GM18870 (cell line): ENCODE data around the gene CSNK2A2.

Experiments used
- ATAC-seq: cut with Tn5 transposase; IDR thresholded peaks from one replicate; pipeline ENCODE4 v1.9.1; 2021; ENCODE audit warnings: moderate library complexity; ENCODE audit not compliant: unreplicated experiment

CSNK2A2 gene

GRCh38 chr16:58198022-58198683 lies at the start of gene CSNK2A2:
TSS of gene CSNK2A2 (minus strand) at chr16:58198106. CDS start at chr16:58197736, 370 bp downstream.
- ATAC-seq: no peak

GRCh38 chr16:58243528-58244004 lies 45.7 kb upstream of the CSNK2A2 start:
- peak; percentile 98 for ATAC-seq

GRCh38 chr16:58236831-58237230 lies 38.9 kb upstream of the CSNK2A2 start:
- ATAC-seq: no peak

GRCh38 chr16:58236231-58236690 lies 38.4 kb upstream of the CSNK2A2 start:
- peak; percentile 94 for ATAC-seq

GRCh38 chr16:58235663-58236062 lies 37.8 kb upstream of the CSNK2A2 start:
- no peak for ATAC-seq

- no peak for ATAC-seq
Measured at GRCh38 chr16:58234831-58235595, 37.1 kb upstream of the CSNK2A2 start.

GRCh38 chr16:58230259-58230658 lies 32.4 kb upstream of the CSNK2A2 start:
- no peak for ATAC-seq

- ATAC-seq: no peak
Measured at GRCh38 chr16:58226790-58227189, 28.9 kb upstream of the CSNK2A2 start.

- ATAC-seq: no peak
Measured at GRCh38 chr16:58225965-58226602, 28.2 kb upstream of the CSNK2A2 start.

- ATAC-seq: no peak
Measured at GRCh38 chr16:58222532-58223316, 24.8 kb upstream of the CSNK2A2 start.

- ATAC-seq: no peak
Measured at GRCh38 chr16:58219432-58219831, 21.5 kb upstream of the CSNK2A2 start.

GRCh38 chr16:58218786-58219185 lies 20.9 kb upstream of the CSNK2A2 start:
- ATAC-seq: no peak

- no peak for ATAC-seq
Measured at GRCh38 chr16:58217311-58217925, 19.5 kb upstream of the CSNK2A2 start.

- no peak for ATAC-seq
Measured at GRCh38 chr16:58212824-58213655, 15.1 kb upstream of the CSNK2A2 start.

- no peak for ATAC-seq
Measured at GRCh38 chr16:58211846-58212245, 13.9 kb upstream of the CSNK2A2 start.

GRCh38 chr16:58211245-58211644 lies 13.3 kb upstream of the CSNK2A2 start:
- ATAC-seq: no peak

- ATAC-seq: no peak
Measured at GRCh38 chr16:58205276-58206036, 7.5 kb upstream of the CSNK2A2 start.

- ATAC-seq: no peak
Measured at GRCh38 chr16:58201163-58201562, 3.3 kb upstream of the CSNK2A2 start.
